ENCODE data around the gene CPT1A.
"Not testable (repeated sequence)": the region's sequence is repeated elsewhere in the genome, so short reads cannot be mapped to it uniquely, and the experiment has no call there.

The CPT1A gene

GRCh38 chr11:68841718-68842426 is at the start of gene CPT1A:
Gene CPT1A, minus strand, starts transcription at chr11:68841916. Its CDS starts 26,442 bp downstream, at chr11:68815474.
- DNase-seq, result peak; percentile 92

DNA sequence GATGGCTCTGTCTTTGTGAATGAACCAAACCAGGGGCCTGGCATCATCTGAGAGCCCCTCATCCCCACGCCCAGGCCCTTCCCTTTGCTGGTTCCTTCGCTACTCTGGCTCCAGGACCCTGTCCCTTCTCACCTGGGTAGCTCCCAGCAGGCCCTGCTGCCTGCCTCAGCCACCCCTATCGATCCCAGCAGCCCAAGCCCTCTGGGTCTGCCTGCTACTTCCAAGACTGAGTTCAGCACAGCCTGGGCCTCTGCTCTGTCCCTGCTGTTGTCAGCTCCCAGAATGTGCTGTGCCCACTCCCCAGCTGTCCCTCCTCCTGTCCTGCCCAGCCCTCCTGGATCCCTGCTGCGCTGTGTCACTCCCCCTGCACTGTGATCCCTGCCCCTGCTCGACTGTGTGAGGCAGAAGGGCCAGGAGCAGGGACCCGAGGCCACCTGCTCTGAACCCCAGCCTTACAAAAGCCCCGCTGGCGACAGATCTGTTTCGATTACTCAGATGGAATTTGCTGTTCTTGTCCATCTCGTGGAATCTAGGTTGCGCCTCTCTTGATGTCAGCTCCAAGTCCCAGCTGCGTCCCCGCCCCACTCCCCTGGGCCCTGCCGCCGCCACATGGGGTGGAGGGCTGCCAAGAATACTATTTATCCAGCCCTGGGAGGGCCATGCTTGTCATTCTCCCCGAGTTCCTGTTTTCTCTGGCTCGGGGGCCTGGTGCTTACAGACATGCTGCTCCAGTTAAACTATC is 48.9 kb upstream of the CPT1A start:
- no peak for DNase-seq

DNA sequence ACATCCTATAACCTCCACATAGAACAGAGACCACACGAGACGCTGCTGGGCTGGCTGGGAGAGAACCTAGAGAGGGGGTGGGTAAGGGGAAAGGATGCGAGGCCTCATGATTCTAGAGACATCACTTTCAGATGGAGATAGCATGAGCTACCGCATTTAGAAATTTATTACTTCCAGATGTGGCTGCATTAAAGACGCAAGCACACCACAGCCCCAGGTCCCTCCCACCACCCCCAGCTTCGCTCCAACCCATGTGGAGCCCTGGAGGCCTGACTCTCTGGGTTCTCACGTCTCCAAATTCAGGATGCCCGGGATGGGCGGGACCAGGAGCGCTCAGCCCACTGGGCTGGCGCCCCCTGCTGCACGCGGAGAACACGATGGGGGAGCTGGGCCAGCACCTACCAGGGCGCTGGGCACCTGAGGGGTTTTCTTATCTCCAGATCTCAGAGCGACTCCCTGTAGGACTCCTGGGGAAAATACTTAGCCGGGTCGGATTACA is 48.3 kb upstream of the CPT1A start:
- peak; percentile 89 for DNase-seq

DNA sequence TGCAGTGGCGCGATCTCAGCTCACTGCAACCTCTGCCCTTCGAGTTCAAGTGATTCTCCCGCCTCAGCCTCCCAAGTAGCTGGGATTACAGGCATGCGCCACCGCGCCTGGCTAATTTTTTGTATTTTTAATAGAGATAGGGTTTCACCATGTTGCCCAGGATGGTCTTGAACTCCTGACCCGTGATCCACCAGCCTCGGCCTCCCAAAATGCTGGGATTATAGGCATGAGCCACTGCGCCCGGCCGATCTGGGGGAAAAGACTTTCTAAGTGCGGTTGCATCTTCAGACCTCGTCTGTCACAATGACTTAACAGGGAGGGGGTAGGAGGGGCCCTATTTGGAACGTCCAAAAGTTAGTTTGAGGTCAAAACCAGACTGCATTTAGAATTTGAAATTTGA is 43.1 kb upstream of the CPT1A start:
- DNase-seq, result not testable (repeated sequence)

- DNase-seq, result no peak
Measured at GRCh38 chr11:68882391-68882790, 40.7 kb upstream of the CPT1A start.

DNA sequence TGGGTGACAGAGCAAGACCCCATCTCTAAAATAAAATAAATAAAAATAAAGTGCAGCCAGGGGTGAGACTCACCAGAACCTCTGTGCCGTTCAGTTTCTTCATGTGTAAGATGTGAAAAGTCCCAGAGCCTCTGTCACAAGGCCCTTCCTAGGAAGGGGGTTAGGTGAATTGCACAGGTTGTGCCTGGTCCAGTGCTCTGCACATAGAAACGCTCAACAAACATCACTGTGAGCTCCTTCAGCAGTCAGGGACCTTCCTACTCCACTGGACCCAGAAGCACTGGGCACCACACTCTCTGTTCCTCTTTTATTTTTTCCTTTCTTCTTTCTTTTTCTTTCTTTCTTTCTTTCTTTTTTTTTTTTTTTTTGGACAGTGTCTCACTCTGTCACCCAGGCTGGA is 39.6 kb upstream of the CPT1A start:
- no peak for DNase-seq

GRCh38 chr11:68880851-68881250 is 39.1 kb upstream of the CPT1A start:
- DNase-seq, result no peak

DNA sequence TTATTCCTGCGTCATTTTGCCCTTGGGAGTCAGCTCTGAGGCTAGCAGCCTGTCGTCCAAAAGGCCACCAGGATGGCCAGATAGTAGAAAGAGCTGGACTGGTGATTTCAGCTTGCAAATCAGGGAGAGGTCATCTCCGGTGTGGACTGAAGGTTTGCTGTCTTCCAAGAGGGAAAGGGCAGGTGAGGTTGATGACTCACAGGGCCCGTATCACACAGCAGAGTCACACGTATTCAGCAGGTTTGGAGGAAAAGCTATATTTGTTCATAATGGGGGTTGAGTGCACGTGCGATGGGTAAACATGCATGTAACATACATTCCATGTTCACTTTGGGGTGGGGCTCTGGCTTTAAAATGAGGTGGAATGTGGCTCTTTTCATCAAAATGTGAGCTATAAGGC is 36.3 kb upstream of the CPT1A start:
- no peak for DNase-seq

GRCh38 chr11:68872216-68873003 is 30.7 kb upstream of the CPT1A start:
- no peak for DNase-seq

GRCh38 chr11:68870470-68870869 is 28.8 kb upstream of the CPT1A start:
- DNase-seq, result no peak

GRCh38 chr11:68868221-68868835 is 26.6 kb upstream of the CPT1A start:
- DNase-seq, result no peak

GRCh38 chr11:68867066-68867465 is 25.4 kb upstream of the CPT1A start:
- no peak for DNase-seq

DNA sequence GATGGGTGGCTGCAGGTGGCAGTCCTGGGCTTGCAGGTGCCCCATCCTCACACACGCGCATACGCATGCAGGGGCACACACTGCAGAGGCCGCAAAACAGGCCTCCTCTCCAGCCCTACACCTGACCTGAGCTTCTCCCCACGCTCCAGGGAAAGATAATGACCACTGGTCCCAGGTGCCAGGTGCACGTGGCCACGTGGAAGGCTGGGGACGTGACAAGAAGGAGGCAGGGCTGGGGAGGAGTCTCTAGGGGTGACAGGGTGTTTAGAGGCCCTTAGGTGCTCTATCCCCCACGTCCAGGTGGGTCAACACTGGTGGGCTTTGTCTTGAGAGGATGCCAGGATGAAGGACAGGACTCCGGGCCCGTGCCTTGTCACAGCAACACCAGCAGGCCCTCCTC is 23.5 kb upstream of the CPT1A start:
- DNase-seq, result no peak

GRCh38 chr11:68863553-68864265 is 22.0 kb upstream of the CPT1A start:
- DNase-seq, result no peak

DNA sequence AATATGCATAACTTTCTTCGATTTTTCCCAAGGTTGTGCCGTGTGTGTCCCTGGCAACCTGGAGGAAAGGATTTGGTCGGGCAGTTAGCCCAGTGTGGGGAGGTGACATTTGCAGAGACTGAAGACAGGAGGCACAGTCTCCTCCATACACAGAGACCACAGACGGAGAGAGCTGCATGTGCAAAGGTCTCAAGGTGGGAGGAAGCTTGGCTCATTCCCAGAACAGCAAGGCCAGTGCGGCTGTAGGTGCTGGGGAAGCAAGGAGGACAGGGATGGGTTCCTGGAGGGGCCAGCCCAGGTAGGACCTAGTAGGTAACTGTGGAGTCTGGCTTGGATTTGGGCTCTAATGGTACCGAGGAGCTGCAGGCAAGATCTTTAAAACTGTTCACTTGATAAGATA is 20.7 kb upstream of the CPT1A start:
- no peak for DNase-seq

GRCh38 chr11:68859123-68859522 is 17.4 kb upstream of the CPT1A start:
- no peak for DNase-seq

DNA sequence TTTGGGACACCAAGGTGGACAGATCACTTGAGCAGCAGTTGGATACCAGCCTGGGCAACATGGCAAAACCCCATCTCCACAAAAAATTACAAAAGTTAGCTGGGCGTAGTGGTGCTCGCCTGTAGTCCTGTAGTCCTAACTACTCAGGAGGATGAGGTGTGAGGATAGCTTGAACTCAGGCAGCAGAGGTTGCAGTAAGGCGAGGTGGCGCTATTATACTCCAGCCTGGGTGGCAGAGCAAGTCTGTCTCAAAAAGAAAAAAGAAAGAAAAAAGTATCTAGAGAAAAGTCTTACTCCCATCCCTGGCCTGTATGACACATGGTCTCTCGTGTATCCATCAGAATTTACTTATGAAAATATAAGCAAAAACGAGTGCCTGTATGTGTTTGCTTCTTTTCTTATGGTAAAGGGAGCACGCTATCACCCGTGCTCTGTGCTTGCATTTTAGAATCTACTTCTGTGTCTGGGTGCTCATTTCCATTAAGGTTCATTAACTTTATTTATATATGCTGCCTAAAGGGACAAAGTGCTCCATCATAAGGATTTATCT is 15.4 kb upstream of the CPT1A start:
- DNase-seq, result no peak

DNA sequence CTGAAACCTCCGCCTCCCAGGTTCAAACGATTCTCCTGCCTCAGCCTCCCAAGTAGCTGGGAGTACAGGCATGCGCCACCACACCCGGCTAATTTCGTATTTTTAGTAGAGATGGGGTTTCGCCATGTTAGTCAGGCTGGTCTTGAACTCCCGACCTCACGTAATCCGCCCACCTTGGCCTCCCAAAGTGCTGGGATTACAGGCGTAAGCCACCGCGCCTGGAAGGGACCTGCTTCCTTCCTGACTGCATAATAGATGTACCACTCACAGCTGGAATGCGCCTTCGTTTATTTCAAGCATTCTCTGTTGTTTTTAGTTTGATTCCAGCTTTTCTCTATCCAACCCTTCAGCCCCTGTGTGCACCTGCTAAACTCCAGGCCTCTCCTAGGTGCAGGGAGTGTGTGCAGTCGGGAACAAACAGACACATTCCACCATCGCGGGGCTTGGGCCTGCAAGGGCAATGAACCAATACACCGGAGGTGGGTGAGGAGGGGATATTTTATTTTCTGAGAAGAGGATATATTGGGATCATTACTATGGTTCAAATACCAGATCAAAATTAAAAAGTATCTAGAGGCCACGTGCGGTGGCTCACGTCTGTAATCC is 14.8 kb upstream of the CPT1A start:
- DNase-seq, result not testable (repeated sequence)

DNA sequence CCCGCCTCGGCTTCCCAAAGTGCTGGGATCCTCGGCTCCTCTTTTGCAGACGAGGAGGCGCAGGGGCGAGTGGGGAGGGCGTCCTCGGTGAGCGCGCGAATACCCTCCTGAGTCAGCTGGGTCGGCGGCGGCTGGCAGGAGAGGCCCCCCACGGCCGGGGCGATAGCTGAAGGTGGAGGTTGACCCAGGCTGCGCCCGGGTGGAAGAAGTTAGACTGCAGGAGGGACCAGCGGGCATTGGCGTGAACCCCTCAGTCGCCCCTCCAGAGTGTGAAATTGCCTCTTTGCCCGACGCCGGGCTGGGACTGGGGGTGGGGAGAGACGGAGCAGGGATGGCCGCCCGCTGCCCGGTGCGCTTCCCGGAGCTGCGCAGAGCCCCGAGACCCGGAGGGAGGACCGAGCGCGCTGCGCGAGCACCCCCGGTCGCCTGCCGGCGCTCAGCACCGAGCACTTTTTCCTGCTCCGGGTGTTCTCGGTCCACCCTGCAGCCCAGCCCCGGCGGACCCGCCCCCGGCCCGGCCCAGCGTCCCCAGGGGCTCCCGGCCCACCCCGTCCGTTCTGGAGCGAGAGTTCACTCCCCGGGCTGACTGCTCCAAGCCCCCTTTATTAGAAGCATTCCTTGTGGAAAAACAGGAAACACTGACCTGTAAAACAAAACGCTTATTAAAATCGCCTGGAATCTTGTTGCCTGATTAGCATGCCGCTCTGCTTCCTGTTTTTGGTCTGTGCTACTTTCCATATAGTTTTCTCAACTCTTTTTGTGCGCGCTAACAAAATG is 13.7 kb upstream of the CPT1A start:
- DNase-seq, result no peak

GRCh38 chr11:68854273-68854958 is 12.7 kb upstream of the CPT1A start:
- DNase-seq, result no peak

Measured in 8988T (cell line).